CD4-positive, alpha-beta T cell treated with Interleukin-17A for 4 hours (primary cell): Measurements from ENCODE around the gene FAM13C.

ENCODE experiments used
- DNase-seq: peaks from one replicate; pipeline ENCODE4 v3.0.0-alpha.2; 2020; ENCODE audit warnings: mixed read lengths

Gene FAM13C

DNA sequence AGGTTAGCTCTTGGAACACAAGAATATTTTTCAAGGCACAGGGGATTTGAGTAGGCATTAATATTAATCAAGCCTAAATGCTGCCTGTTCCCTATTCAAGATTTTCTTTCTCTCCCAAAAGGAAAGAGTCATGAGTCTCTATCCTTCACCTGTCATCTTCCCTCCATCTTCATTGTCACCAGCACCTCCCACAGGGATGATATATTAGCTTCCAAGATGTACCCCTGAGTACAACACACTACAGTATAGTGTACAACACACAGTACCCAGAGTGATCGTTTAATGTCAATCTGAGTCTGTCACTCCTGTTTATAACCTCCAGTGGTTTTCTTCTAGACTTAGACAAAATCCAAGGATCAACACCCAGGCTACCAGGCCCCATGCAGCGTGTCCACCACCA is 50.1 kb downstream of the FAM13C start:
- no peak for DNase-seq

DNA sequence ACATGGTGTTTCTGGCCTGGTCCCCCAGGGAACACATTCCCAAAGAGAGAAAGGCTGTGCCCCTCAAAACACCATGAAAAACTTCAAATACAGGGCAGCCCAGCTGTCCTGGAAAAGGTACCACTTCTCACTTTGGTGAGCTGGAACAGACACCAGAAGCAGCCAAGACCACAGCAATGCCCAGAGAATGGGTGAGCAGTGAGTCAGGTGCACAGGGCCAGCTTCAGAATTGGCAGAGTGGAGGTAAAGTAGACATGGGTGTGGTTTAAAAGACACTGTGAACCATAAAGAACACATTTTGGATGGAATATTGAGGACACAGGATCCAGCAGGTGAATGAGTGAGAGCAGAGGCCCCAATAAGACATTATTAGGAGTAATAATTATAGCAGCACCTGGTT is 51.3 kb downstream of the FAM13C start:
- DNase-seq, result no peak

DNA sequence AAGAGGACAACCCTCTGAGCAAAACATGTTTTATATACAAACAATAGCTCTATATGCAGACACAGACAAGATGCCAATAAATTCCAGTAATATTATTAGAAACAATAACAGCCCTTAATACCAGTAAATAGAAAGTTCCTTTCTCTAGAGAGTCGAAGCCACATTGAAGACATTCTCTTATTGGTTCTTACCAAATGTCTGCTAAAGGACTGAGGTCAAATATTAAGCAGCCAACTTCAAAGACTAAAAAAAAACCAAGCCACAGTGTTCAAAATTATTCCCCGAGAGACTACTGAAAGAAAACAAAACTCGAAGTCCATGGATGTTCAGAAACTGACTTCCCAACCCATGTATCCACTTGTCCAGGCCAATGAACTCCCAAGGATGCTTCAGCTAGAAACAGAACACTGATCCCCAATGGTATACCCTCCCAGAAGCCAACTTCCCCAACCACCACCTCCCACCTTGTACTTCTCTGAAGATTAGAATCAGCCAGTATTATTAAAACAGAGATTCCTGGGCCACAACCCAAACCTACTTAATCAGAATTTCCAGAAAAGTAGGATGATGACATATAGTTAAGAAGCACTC is 51.9 kb downstream of the FAM13C start:
- DNase-seq, result no peak

DNA sequence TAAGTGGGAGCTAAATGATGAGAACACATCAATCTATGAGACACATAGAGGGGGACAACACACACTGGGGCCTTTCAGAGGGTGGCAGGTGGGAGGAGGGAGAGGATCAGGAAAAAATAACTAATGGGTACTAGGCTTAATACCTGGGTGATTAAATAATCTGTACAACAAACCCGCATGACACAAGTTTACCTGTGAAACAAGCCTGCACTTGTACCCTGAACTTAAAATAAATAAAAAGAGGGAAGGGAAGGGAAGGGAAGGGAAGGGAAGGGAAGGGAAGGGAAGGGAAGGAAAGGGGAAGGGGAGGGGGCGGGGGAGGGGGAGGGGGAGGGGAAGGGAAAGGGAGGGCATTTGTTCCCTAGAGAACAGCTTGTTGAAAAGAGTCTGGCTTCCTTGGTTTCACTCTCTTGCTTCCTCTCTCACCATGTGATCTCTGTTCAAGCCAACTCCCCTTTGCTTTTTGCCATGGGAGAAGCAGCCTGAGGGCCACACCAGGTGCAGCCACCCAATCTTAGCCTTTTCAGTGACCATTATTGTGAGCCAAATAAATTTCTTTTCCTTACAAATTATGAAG is 57.7 kb downstream of the FAM13C start:
- no peak for DNase-seq

DNA sequence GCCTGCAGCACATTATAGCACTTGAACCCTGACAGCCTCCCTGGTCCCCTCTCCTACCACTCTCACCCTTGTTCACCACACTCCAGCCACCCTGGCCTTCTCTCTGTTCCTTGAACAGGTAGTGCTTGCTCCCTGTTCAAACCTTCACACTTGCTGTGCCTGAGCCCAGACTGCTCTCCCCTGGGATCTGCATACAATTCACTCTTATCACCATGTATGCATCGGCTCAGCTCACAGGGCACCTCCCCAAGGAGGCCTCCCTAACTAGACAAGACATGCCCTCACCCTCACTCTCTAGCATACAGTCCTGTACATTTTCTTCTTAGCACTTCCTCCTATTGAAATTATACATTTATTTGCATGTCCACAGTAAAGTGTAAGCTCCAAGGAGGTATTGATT is 59.3 kb downstream of the FAM13C start:
- no peak for DNase-seq

DNA sequence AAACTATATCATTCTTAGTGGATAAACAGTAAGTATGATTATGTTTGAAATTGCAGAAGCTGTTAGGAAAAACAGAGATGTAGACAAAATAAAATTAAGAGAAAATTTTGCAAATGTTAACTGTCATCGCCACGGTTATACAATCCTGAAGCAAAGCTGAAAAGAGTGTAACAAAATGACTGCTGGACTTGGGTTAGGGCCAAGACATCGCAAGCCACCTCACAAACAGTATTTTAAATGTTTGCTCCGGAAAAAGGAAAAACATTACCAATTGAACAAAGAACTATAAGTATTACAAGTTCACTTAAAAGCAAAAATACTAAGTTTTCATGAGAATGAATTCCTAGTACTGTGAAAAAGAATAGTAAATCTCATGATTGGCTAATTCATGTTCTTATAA is 60.0 kb downstream of the FAM13C start:
- no peak for DNase-seq

DNA sequence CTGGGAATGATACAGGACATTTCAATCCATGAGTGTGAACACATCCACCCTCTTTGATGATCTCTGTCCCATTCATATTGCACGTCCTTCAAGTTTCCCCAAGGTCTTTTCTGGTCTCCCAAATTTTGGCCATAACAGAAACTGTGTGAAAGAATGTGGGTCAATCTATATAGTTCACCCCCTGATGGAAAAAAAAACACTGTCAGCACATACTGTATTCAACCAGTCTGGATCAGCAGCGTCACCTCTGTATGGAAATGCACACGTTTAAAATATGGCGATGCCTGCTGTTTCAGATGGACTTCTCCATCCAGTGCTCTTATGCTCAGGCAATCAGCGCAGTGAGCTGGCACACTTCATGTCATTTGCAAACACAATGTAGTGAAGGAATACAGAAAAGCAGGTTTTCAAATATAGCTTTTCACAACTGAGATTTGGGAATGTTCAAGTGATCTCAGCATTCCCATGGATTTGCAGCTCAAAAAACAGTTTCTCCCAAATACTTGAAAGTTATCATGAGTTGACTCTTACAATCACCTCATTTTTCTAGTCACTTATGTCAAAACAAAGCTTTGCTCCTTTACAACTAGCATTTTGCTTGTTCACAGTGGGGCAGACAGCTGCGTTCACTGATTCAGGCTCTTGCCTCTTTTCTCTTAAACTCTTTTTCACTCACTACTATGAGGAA is 61.1 kb downstream of the FAM13C start:
- no peak for DNase-seq

DNA sequence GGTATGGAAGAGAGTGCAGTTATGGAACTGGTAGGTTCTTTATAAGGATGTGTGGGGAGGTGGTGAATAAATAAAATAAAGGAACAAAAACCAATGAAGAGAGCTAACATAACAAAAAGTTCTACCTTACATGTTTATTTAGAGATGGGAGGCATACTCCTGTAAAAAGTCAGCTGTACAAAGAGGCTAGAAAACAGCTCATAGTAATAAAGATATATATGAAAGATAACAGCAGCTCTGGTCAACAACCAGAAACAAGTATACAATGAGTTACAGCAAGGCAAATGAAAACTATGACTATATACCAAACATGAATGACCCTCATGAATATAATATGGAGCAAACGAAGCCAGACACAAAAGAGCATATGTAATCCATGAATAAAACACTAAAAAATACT is 62.0 kb downstream of the FAM13C start:
- no peak for DNase-seq

DNA sequence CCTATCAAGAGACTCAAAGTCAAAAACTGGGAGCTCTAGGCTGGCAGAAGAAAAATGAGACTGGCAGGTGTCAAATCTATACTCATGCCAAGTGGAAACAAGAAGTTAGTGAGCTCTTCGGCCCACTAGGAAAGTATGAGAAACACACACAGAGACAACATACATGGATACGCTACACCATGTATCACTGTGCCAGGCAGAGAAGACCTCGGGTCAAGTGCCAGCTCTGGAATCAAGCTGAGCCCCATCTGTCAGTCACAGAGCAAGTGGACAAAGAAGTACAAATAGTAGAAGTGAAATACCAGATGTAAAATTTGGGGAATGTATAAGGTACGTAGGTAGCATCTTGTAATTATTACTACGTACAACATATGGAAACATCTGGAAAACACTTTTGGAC is 62.4 kb downstream of the FAM13C start:
- no peak for DNase-seq

DNA sequence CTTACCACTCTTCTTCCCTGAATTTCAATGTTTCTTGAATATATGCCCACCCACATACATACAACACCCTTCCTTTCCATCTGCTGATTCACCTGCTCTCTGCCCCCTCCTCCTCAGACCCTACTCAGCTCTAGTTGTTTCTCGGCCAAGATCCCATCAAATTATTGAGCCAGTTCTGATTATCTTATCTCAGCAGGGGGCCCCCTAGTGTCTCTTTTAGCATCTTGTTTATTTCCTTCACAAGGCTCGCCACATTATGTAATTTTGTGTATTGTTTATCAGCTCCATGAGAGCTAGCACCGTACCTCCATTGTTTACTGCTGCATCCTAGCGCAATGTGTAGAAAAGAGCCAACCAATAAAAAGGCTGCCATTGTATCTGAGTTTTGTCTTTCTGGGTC is 71.9 kb downstream of the FAM13C start:
- DNase-seq, result no peak

DNA sequence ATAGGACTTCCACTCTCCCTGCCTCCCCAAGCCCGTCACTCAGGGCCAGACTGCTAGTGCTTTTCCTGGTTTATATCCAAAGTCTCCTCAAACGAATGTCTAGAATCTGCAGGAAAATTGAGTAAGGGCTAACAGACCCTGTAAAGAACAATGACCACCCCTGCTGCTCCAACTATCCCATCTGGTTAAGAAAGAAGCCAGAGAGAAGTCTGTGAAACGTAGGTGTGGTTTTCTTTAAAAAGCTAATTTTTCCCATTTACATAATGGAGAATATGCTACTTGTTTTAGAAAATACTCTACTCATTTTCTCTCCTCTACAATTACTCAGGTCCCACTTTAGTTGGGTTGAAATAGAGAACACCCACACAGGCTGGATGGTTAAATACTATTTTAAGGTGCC is 72.5 kb downstream of the FAM13C start:
- DNase-seq, result no peak

DNA sequence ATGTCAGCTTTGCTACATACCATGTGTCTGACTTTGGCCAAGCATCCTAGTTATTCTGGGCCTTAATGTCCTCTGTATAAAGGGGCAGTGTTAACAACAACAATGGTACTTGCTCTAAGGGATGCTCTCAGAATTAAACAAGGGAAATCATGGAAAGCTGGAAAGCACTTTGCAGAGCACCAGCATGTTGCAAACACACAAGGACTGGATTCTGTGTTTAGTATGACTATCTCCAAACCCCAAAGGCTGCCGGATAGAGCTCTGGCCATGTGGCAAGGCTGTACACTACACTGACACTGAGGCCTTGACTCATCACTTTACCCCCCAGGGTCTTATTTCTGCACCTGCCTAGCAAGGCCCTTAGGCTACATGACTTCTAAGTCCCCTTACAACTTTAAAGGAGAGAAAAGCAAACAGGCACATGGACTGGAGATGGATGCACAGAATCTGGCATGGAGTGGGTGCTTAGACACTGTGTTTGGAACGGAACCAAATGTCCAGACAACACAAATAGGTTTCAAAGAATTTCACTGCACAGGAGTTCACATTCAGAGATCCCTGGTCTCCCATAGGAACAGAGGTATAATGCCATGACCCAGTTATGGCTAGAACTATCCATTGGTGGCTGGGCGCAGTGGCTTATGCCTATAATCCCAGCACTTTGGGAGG is 74.6 kb downstream of the FAM13C start:
- no peak for DNase-seq

DNA sequence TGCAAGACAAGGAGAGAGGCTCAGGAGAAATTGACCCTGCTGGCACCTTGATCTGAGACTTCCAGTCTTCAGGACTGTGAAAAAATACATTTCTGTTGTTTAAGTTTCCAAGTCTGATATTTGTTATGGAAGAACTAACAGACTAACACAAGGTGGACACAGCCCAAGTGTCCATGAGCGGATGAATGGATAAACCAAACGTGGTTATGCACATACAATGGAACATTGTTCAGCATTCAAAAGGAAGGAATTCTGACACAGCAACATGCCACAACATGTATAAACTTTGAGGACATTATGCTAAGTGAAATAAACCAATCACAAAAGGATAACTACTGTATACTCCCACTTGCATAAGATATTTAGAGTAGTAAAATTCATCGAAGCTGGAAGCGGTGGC is 76.5 kb downstream of the FAM13C start:
- no peak for DNase-seq

DNA sequence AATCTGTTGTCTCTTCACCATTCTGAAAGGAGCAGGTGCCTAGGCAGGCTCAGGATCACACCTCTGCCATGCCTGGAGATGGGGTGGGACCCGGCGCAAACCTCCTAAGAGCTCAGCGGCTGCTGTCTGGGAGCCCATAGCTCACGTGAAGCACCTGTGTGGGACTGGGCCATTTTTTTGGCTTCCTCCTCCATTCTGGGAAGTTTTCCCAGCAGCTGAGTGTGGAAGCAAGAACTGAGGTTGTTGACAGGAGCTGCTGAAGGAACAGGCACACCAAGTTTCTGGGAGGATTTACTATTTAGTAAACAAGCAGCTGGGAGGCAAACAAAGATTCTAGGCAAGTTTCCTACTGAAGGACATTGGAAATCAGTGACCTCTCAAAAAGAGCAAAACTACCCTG is 77.3 kb downstream of the FAM13C start:
- no peak for DNase-seq

DNA sequence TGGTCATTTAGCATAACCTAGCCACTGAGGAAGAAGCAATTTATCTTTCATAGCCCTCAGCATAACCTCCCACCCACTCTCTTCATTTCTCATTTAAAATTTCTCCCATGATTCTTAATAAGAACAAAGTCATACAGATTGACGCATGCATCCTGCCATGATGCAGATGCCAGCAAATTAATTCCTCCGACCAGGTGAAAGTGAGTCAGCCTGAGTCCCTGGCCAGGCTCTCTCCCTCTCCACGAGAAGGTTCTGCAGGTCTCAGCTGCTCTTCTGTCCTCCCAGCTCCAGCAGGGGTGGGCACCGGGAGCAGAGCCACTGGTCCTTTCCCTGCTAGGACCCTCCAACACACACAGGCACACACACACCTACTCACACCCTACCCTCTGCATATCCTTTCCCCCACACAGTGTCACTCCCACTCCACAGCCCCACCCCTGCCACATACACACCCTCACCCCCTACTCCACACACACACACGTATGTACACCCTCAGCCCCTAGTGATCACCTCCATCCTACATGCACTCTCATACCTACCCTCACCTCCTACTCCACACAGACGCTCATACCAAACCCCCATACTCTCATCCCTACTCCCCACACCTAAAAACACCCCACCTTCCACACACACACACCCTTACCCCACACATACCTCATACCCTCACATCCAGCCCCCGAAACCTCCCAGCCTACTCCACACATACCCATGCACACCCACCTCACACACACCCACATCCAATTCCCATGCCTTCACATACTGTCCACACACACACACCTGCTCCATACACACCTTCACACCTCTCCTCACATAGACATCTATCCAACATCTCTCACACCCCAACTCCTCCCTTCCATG is 78.0 kb downstream of the FAM13C start:
- DNase-seq, result no peak

DNA sequence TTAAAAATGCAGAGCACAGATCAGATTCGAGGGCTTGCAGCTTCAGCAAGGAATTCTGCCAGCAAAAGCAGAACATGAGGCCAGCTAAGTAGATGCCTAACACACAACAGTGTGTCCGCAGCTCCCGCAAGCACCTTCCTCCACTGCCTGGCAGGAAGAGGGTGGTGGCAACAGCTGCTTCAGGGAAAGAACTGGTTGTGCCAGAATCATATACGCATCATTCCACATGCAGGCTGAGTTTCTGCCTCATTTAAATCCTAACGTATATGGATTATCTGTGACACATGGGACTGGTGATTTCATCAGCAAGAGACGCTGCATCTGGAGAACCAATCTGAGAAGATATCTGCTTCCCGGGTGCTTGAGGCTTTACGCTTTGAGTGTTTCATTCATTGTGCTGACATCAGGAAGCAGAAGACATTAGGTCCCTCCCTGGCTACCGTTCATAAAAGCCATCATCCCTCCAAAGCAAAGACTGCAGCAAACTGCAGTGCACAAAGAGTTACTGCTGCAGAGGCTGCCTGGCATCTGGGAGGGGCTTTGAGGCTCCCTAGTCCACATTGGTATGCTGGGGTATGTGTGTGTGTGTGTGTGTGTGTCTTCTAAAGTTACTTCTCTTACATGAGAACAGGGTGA is 78.8 kb downstream of the FAM13C start:
- DNase-seq, result no peak

DNA sequence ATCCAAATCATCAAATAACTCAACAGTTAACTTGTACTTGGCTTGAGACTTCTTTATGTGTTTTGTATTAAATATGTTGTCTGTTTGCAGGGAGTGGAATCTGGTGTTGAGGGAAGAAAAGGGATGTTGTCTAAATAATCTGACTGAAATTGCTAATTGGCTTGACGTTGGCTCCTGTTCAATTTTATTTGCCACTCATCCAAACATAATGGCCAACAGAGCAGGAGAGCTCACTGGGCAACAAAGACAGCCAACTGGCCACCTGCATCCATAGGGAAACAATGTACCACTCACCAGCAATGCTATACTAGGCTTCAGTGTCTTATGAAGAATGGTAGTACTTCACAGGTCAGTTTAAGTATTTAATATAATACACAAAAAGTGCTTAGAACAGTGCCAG is 80.5 kb downstream of the FAM13C start:
- DNase-seq, result no peak

DNA sequence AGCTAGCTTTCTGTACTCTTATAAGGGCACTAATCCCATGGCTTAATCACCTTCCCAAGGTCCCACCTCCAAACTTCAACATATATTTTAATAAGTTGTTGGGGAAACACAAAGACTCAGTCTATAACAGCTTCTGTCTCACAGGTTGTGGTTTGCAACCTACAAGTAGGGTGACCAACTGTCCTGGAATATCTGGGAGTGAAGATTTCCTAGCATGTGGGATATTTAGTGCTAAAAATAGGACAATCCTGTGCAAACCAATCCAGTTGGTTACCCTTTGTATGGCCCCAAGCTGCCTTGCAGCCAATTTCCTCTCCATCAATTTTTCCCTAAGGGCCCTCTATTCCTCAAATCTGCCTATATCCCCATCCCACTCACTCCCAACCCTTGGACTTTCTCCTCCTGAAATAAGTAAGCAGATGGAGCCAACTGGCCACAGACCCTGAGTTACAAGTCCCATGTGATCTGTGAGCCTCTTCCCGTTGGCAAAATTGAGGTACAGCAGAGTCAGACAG is 82.3 kb downstream of the FAM13C start:
- DNase-seq, result no peak

DNA sequence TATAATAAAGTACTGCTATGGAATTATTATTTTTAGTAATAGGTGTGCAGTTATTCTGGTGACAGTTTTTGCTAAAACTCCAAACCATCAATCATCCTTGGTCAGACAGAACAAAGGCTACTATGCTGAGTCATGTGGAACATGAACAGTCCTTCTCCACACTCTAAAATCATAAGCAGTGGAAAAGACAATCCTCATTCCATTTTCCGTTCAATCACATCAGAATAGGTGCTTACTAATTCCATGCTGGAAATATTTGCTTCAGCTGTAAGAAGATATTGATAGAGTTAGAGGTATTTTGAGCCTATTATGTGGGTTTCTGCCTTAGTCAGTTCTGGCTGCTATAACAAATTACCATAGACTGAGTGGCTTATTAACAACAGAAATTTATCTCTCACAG is 82.9 kb downstream of the FAM13C start:
- no peak for DNase-seq

DNA sequence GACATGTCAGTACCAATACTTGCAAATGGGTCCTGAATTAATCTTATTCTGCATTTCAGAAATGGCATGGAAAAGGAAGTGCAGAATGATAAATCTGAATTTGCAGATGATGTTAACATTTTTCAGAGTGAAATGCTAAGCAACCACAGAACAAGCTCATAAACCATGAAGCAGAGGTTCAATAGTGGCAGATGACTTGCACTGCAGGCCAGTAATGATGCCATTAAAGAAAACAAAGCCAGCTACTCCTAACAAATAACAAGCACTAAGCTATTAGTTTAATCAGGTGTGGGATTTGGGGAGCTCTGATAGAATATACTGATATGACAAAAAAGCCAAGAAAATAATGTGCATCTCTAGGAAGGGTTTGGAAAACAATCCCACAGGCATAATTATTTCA is 85.4 kb downstream of the FAM13C start:
- no peak for DNase-seq

DNA sequence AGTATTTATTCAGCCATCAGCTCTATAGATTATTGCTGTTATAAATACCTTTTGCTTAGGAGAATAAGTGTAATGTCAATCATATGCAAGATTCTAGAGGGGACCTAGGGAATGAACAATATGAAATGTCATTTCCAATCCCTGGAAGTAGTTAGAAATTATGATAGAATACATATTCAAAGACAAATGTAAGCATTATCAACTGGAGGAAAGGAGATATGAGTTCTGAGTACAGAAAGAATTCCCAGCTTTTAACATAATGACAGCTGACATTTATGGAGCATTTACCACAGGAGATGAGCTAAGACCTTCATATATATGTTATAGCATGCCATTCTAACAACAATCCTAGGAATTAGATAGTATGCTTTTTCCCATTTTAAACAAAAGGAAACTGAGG is 86.2 kb downstream of the FAM13C start:
- no peak for DNase-seq

DNA sequence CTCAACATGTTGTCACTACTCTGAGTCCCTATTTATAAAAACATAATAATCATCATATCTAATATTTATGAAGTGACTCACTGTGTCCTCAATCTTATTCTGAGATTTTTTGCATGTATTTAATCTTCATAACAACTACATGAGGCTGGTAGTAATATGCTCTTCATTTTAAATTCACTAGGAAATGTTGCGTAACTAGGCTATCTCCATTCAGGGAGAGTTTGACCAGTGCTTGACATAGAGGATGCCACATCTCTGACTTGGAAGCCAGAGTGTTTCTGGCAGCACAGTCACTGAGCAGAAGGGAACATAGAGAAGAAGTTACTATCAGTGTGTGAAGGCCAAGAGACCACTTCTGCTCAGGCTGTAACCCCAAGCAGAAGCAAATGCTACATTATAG is 88.9 kb downstream of the FAM13C start:
- no peak for DNase-seq

DNA sequence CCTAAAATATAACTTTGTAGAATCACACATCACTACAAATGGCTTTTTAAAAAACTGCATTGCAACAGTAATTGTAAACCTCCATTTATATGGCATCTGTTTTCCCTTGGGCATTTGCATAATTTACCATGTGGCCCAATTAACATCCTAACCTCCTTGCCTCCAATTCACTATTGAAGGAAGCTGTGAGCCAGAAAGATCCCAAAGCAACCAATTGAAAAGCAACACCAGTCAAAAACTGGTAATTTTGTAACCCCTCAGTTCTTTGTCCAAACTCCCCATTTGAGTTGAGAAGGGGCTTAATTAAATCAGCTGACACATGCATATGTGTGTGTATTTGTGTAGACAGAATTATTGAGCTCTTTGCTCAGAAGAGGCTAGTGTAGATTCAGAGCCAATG is 90.3 kb downstream of the FAM13C start:
- no peak for DNase-seq
